ENCODE data around the gene IL19. TPM values are rescaled to one million over a fixed set of nuclear protein-coding genes. Genes with fewer than 3 reads are reported as not detected.

The IL19 gene
- total and polyA plus RNA-seq, 9 of the 15 experiments (the other 6 are each of a cell fraction or from before 2014, with no cell fraction given) = not detected

DNA sequence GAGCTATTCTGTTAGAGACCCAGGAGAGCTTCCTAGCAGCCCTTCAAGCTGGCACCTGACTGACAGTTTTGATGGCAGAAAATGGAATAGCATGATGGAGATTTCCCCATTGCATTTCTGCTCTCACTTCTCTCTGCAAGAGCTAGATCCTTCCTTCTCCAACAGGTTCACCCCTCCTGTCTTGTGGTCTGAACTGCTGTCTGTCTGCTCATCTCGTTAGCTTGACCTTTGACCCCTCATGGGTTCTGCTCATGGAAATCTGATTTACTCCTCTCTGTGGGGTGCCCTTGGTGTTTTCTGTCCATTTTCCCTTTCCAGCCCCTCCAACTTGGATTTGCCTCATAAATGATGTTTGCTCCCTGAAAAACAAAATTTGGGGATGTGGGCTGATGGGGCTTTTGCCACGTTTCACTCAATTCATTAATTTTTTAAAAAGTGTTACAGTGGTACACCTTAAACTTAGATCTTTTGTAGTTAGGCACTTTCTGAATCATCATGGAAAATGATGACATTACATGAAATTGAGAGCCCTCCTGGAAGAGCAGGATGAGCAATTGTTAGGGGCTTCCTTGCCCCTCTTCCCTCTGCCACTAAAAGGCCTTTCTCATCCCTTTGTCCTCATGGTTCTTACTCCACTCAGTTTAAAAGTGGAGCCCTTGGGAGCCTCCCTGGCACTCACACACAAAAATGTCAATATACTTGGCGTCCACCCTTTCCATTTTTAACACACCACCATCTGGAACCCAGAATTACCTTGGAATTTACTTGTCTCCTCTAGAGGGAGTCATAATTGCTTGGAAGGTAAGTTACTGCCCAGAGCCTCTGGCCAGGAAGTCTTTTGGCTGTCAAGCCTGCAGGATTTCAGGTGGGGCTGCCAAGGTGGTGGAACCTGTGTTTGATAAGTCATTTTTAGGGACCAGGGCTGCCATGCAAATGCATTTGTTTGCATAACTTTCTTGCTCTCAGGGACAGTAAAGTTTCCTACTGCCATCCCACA lies 31.9 kb upstream of the IL19 start (continued):
- peak; percentile 66; the same call in 1 of the 2 replicates for TF ChIP-seq REST (IDR thresholded peaks at IDR 0.05; ENCODE audit: borderline replicate concordance)
- no peak for TF ChIP-seq REST (CRISPR knock-in tag; IDR thresholded peaks at IDR 0.05; ENCODE audit: low read depth)
- no peak for TF ChIP-seq SRSF7 (optimal IDR thresholded peaks at IDR 0.05; ENCODE audit: low read depth, low read length)
- no peak for TF ChIP-seq ILF3 (IDR thresholded peaks at IDR 0.05; ENCODE audit: borderline replicate concordance)
- 0 out of 2 replicates have a peak, but pooled peaks have one; percentile 48 for TF ChIP-seq MTA3 (IDR thresholded peaks at IDR 0.05; ENCODE audit: borderline replicate concordance)
- no peak for TF ChIP-seq ZKSCAN8 (CRISPR knock-in tag; IDR thresholded peaks at IDR 0.05)
- TF ChIP-seq E4F1 (CRISPR knock-in tag; IDR thresholded peaks at IDR 0.05; ENCODE audit: borderline replicate concordance) = no peak
- no peak for TF ChIP-seq E2F3 (CRISPR knock-in tag; IDR thresholded peaks at IDR 0.05)
- no peak for TF ChIP-seq TAF7 (tag; IDR thresholded peaks at IDR 0.05)
- TF ChIP-seq, protein P1, sequence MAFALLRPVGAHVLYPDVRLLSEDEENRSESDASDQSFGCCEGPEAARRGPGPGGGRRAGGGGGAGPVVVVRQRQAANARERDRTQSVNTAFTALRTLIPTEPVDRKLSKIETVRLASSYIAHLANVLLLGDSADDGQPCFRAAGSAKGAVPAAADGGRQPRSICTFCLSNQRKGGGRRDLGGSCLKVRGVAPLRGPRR (CRISPR knock-in tag; IDR thresholded peaks at IDR 0.05) = no peak
- no peak for TF ChIP-seq BRD9 (IDR thresholded peaks at IDR 0.05; ENCODE audit: low read depth, partially characterized antibody)
- peak; percentile 64 to 82 for TF ChIP-seq RAD21 (CRISPR knock-in tag; conservative IDR thresholded peaks at IDR 0.05 in 1 of 2, IDR thresholded peaks at IDR 0.05 in 1 of 2)

All from K562 (cell line).